IMR-90 (cell line): ENCODE data around the gene SNX33. TPM values are rescaled to one million over a fixed set of nuclear protein-coding genes. Genes with fewer than 3 reads are reported as not detected.
A peak's percentile ranks its signal among the peaks of the same experiment; 100 is the strongest.

Experiments used
- ATAC-seq: fragments of 200-7000 bp; cut with Tn5 transposase; 2 replicates; pipeline ENCODE4 v1.9.1; 2020; ENCODE audit warnings: low read depth, mild to moderate bottlenecking, moderate library complexity
- BruUV-seq: library from RNA; stranded (reverse); fragments of 400-500 nt; replicated peaks from 2 replicates; lab custom pipeline; 2021; lab: Mats Ljungman, UMichigan
- CTCF ChIA-PET: fragments of 300-600 bp; formaldehyde crosslinking; extraction: SDS; loops from one replicate; lab custom pipeline; 2021; ENCODE audit warnings: antibody characterized with exemption; lab: Yijun Ruan, JAX
- POLR2A ChIA-PET: fragments of 300-600 bp; sonication (Branson Sonifier 250); formaldehyde crosslinking; loops from one replicate; lab custom pipeline; 2022; ENCODE audit warnings: antibody characterized with exemption; ENCODE audit not compliant: unreplicated experiment; lab: Charles Lee
- DNase-seq: peaks from one replicate; pipeline ENCODE4 v3.0.0; 2013
- H2AFZ ChIP-seq: replicated peaks from 2 replicates; pipeline ENCODE3; 2013; ENCODE audit warnings: low read length, mild to moderate bottlenecking; ENCODE audit not compliant: poor library complexity
- H2AK5ac ChIP-seq: 2 replicates; pipeline ENCODE4 v1.6.1; 2013; ENCODE audit warnings: low read depth, low read length, inconsistent platforms
- H2AK9ac ChIP-seq: replicated peaks from 2 replicates; pipeline ENCODE3; 2013; ENCODE audit warnings: mild to moderate bottlenecking, low read depth, low read length, moderate library complexity; ENCODE audit not compliant: poor library complexity
- H2BK120ac ChIP-seq: 2 replicates; pipeline ENCODE4 v1.6.1; 2013; ENCODE audit warnings: low read depth, low read length, inconsistent platforms
- H2BK15ac ChIP-seq: 3 replicates; pipeline ENCODE4 v1.6.1; 2013; ENCODE audit warnings: low read depth, low read length, inconsistent platforms
- H2BK20ac ChIP-seq: 2 replicates; pipeline ENCODE4 v1.6.1; 2013; ENCODE audit warnings: low read depth, mild to moderate bottlenecking, inconsistent platforms, low read length, moderate library complexity
- H2BK5ac ChIP-seq: 2 replicates; pipeline ENCODE4 v1.6.1; 2013; ENCODE audit warnings: mild to moderate bottlenecking, low read depth, low read length, inconsistent platforms; ENCODE audit not compliant: poor library complexity, severe bottlenecking
- H3K14ac ChIP-seq: replicated peaks from 2 replicates; pipeline ENCODE4 v1.6.1; 2013; ENCODE audit warnings: low read depth, low read length, inconsistent platforms
- H3K18ac ChIP-seq: 2 replicates; pipeline ENCODE4 v1.6.1; 2013; ENCODE audit warnings: low read depth, low read length, control low read depth
- H3K23ac ChIP-seq: 2 replicates; pipeline ENCODE4 v1.6.1; 2013; ENCODE audit warnings: low read depth, low read length, inconsistent platforms
- H3K27ac ChIP-seq: 2 replicates; pipeline ENCODE4 v1.5.1; 2013; ENCODE audit warnings: mild to moderate bottlenecking, control low read depth, low read length; ENCODE audit not compliant: insufficient read depth
- H3K27me3 ChIP-seq: 2 replicates; pipeline ENCODE4 v1.6.1; 2013; ENCODE audit warnings: low read length; ENCODE audit not compliant: control insufficient read depth, insufficient read depth
- H3K36me3 ChIP-seq: 2 replicates; pipeline ENCODE4 v1.6.1; 2013; ENCODE audit warnings: low read length, mixed read lengths; ENCODE audit not compliant: control insufficient read depth, insufficient read depth
- H3K4ac ChIP-seq: 2 replicates; pipeline ENCODE4 v1.6.1; 2013; ENCODE audit warnings: low read depth, low read length, inconsistent platforms
- H3K4me1 ChIP-seq: 2 replicates; pipeline ENCODE4 v1.6.1; 2013; ENCODE audit warnings: low read length, mixed read lengths; ENCODE audit not compliant: control insufficient read depth, insufficient read depth
- H3K4me2 ChIP-seq: 2 replicates; pipeline ENCODE4 v1.6.1; 2013; ENCODE audit warnings: low read depth, mild to moderate bottlenecking, control low read depth, low read length, moderate library complexity
- H3K4me3 ChIP-seq: 2 replicates; pipeline ENCODE4 v1.5.1; 2013; ENCODE audit warnings: low read depth, mild to moderate bottlenecking, control low read depth, low read length, moderate library complexity; ENCODE audit not compliant: insufficient read depth
- H3K56ac ChIP-seq: 2 replicates; pipeline ENCODE4 v1.6.1; 2013; ENCODE audit warnings: low read length, inconsistent platforms; ENCODE audit not compliant: insufficient read depth; ENCODE audit errors: extremely low read depth
- H3K79me1 ChIP-seq, 2 experiments: 2 replicates each; pipeline ENCODE4 v1.6.1; 2013; ENCODE audit warnings: low read length in 2 of 2, inconsistent platforms in 1 of 2, low read depth in 1 of 2
- H3K9ac ChIP-seq: 2 replicates; pipeline ENCODE4 v1.6.1; 2013; ENCODE audit warnings: low read depth, low read length, control low read depth
- H3K9me1 ChIP-seq: 2 replicates; pipeline ENCODE4 v1.6.1; 2013; ENCODE audit warnings: low read length, inconsistent platforms; ENCODE audit not compliant: insufficient read depth
- H3K9me3 ChIP-seq: 2 replicates; pipeline ENCODE4 v1.6.1; 2013; ENCODE audit warnings: low read length; ENCODE audit not compliant: control insufficient read depth, insufficient read depth
- H4K20me1 ChIP-seq: 2 replicates; pipeline ENCODE4 v1.6.1; 2013; ENCODE audit warnings: low read length, inconsistent platforms; ENCODE audit not compliant: insufficient read depth
- H4K5ac ChIP-seq: 2 replicates; pipeline ENCODE4 v1.6.1; 2013; ENCODE audit warnings: mild to moderate bottlenecking, low read depth, low read length, control low read depth
- H4K8ac ChIP-seq, 2 experiments: 2 replicates each; pipeline ENCODE4 v1.6.1; 2013; ENCODE audit warnings: low read depth in 2 of 2, low read length in 2 of 2, control low read depth in 1 of 2, inconsistent platforms in 1 of 2
- H4K91ac ChIP-seq: 2 replicates; pipeline ENCODE4 v1.6.1; 2013; ENCODE audit warnings: low read depth, low read length, inconsistent platforms; ENCODE audit not compliant: insufficient read depth
- CHD1 ChIP-seq: IDR thresholded peaks from 2 replicates; pipeline ENCODE4 v1.6.1; 2012; ENCODE audit warnings: low read depth, low read length, improper control_type of control experiment
- FOS ChIP-seq: fragments of 150-350 bp; IDR thresholded peaks from 2 replicates; pipeline ENCODE4 v1.6.1; 2016; ENCODE audit warnings: low read depth, low read length
- MXI1 ChIP-seq: IDR thresholded peaks from 2 replicates; pipeline ENCODE4 v1.6.1; 2012; ENCODE audit warnings: low read depth, mild to moderate bottlenecking, low read length, moderate library complexity, borderline replicate concordance
- RCOR1 ChIP-seq: IDR thresholded peaks from 2 replicates; pipeline ENCODE4 v1.6.1; 2012; ENCODE audit warnings: mild to moderate bottlenecking, low read length, improper control_type of control experiment; ENCODE audit not compliant: insufficient replicate concordance
- RFX5 ChIP-seq: IDR thresholded peaks from 2 replicates; pipeline ENCODE4 v1.8.0; 2012; ENCODE audit warnings: low read depth, mild to moderate bottlenecking, low read length, moderate library complexity
- SMC3 ChIP-seq: fragments of 150-350 bp; IDR thresholded peaks from 2 replicates; pipeline ENCODE4 v1.6.1; 2016; ENCODE audit warnings: low read depth, mild to moderate bottlenecking, antibody characterized with exemption, low read length, moderate library complexity
- WGBS, 2 experiments: methylation state at CpG; one replicate each; pipeline versions ENCODE4 v1.1.5 to v1.1.7; 2013; ENCODE audit warnings: missing lambda C conversion rate in 2 of 2; ENCODE audit not compliant: insufficient read length in 1 of 2; ENCODE audit errors: extremely low coverage in 2 of 2; 5-methylcytosine and 5-hydroxymethylcytosine counted together
- dilution Hi-C: fragments of 300-500 bp; cut with HindIII; formaldehyde crosslinking; loops from one replicate; pipeline ENCODE4 v1.14.3; 2018; ENCODE audit warnings: low sequenced_read_pairs; ENCODE audit not compliant: unreplicated experiment
- in situ Hi-C: fragments of 300-500 bp; cut with MboI; formaldehyde crosslinking; loops from 3 replicates; pipeline ENCODE4 v1.14.3; 2019; ENCODE audit warnings: low sequenced_read_pairs, inconsistent platforms, mixed read lengths
- intact Hi-C: fragments of 100-400 bp; cut with micrococcal nuclease; formaldehyde crosslinking; loops from 2 replicates; pipeline ENCODE4 v1.10.0; 2022
- polyA plus RNA-seq, 3 experiments: library from polyadenylated mRNA; depleted of rRNA; stranded (reverse); fragments of >200 nt; gene quantifications; 2 replicates each; pipeline ENCODE4 v1.2.3, GENCODE V29; 2012; ENCODE audit warnings: low replicate concordance in 1 of 3
- total RNA-seq: library from RNA; depleted of rRNA; stranded (reverse); fragments of >200 nt; gene quantifications from 2 replicates; pipeline ENCODE4 v1.2.3, GENCODE V29; 2012
- TF ChIP-seq, protein P1 (sequence below): fragments of 150-350 bp; IDR thresholded peaks from 2 replicates; pipeline ENCODE4 v1.6.1; 2017; ENCODE audit warnings: mild to moderate bottlenecking, antibody characterized with exemption, low read length, low read depth
- TF ChIP-seq, protein P2 (sequence below): conservative IDR thresholded peaks from 2 replicates; pipeline ENCODE4 v1.5.1; 2012; ENCODE audit warnings: mild to moderate bottlenecking, low read depth, low read length, improper control_type of control experiment

SNX33 gene
- total and polyA plus RNA-seq, 2 of the 4 experiments (the other 2 are of a cell fraction) = 12.7 to 14.6 TPM

DNA sequence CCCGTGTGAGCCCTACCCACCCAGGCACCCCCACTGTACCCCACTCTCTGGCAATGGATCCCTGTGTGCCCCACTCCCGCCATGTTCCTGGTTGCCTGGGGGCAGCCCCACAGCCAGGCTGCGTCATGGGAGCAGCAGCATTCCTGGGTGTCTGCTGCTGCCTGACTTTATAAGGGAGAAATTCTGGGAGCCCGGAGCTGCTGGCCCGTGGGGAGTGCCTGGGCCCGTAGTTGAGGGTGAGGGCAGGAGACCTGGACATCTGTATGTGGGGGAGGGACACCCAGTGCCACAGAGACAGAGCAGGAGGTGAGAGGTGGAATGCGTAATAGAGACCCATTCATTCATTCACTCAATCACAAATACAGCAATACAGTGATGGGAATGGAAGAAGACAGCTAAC is 49.8 kb downstream of the SNX33 start:
- no peak overlapping the region for H2BK15ac ChIP-seq
- H3K27me3 ChIP-seq = no peaks in the 10 kb centered on the region
- H3K9me3 ChIP-seq = no peaks in the 10 kb centered on the region
- 0 out of 2 replicates have a peak overlapping the region, but pooled peaks have one; percentile 24 for H3K23ac ChIP-seq
- peaks cover 13% of the 10 kb centered on the region; the same call in 1 of the 2 replicates for H4K20me1 ChIP-seq
- H3K56ac ChIP-seq = no peak overlapping the region
- no peaks in the 10 kb centered on the region for H3K36me3 ChIP-seq
- H3K4ac ChIP-seq = peak overlapping the region; percentile 46; the same call in 1 of the 2 replicates
- H2AK5ac ChIP-seq = peak overlapping the region; percentile 81
- H4K8ac ChIP-seq = no peak overlapping the region
- H2AK9ac ChIP-seq = peak overlapping the region; percentile 5
- ATAC-seq (no peak), DNase-seq (no peak)
- ChIA-PET CTCF (no interaction called here), POLR2A (no interaction called here)
- WGBS, 2 experiments = no CpG with 5 or more reads among the region's 7 CpGs
- no TSS peak for BruUV-seq
- H4K91ac ChIP-seq = 0 out of 2 replicates have a peak overlapping the region, but pooled peaks have one; percentile 4
- in situ Hi-C loops = no loop called here
- H3K18ac ChIP-seq = no peak overlapping the region
- H3K27ac ChIP-seq = no peak overlapping the region
- no peak overlapping the region for H3K14ac ChIP-seq
- H3K9me1 ChIP-seq = peaks cover 9% of the 10 kb centered on the region
- no peak overlapping the region for H3K9ac ChIP-seq
- peaks cover 6 to 62% of the 10 kb centered on the region in 2 experiments; a peak in 2 of 4 replicates for H3K79me1 ChIP-seq
- peaks cover 38% of the 10 kb centered on the region for H3K4me1 ChIP-seq
- H2BK5ac ChIP-seq = no peak overlapping the region
- dilution Hi-C loops = no loop called here
- H3K4me3 ChIP-seq = no peak overlapping the region
- TF ChIP-seq RFX5 (no peak), MXI1 (no peak), CHD1 (no peak), SMC3 (no peak), RCOR1 (no peak), FOS (no peak)
- TF ChIP-seq, protein P1, sequence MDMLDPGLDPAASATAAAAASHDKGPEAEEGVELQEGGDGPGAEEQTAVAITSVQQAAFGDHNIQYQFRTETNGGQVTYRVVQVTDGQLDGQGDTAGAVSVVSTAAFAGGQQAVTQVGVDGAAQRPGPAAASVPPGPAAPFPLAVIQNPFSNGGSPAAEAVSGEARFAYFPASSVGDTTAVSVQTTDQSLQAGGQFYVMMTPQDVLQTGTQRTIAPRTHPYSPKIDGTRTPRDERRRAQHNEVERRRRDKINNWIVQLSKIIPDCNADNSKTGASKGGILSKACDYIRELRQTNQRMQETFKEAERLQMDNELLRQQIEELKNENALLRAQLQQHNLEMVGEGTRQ = no peak
- TF ChIP-seq, protein P2, sequence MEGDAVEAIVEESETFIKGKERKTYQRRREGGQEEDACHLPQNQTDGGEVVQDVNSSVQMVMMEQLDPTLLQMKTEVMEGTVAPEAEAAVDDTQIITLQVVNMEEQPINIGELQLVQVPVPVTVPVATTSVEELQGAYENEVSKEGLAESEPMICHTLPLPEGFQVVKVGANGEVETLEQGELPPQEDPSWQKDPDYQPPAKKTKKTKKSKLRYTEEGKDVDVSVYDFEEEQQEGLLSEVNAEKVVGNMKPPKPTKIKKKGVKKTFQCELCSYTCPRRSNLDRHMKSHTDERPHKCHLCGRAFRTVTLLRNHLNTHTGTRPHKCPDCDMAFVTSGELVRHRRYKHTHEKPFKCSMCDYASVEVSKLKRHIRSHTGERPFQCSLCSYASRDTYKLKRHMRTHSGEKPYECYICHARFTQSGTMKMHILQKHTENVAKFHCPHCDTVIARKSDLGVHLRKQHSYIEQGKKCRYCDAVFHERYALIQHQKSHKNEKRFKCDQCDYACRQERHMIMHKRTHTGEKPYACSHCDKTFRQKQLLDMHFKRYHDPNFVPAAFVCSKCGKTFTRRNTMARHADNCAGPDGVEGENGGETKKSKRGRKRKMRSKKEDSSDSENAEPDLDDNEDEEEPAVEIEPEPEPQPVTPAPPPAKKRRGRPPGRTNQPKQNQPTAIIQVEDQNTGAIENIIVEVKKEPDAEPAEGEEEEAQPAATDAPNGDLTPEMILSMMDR = no peak
- no peak overlapping the region for H4K5ac ChIP-seq
- H3K4me2 ChIP-seq = no peak overlapping the region
- H2AFZ ChIP-seq = peak overlapping the region; percentile 49
- no peak overlapping the region; the same call in 1 of the 2 replicates for H2BK120ac ChIP-seq
- intact Hi-C loops = no loop called here
- no peak overlapping the region for H2BK20ac ChIP-seq
